GM21576 (cell line): ENCODE measurements around the gene HNRNPC.
"Not testable (repeated sequence)": the region's sequence is repeated elsewhere in the genome, so short reads cannot be mapped to it uniquely, and the experiment has no call there.

ENCODE experiments used
- ATAC-seq: cut with Tn5 transposase; IDR thresholded peaks from one replicate; pipeline ENCODE4 v1.9.1; 2021; ENCODE audit warnings: mild to moderate bottlenecking, moderate library complexity; ENCODE audit not compliant: unreplicated experiment

Gene HNRNPC

DNA sequence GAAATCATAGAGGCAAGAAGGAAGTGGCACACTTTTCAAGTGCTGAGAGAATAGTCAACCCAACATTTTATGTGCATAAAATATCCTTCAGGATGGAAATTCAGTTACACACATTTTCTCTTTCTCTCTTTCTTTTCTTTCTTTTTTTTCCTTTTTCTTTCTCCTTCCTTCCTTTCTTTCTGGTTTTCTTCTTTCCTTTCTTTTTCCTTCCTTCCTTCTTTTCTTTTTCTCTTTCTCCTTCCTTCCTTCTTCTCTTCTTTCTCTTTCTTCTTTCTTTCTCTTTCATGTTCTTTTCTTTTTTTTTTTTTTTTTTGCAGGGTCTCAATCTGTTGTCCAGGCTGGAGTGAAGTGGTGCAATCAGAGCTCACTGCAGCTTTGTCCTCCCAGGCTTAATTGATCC is 74.6 kb downstream of the HNRNPC start:
- no peak for ATAC-seq

- ATAC-seq, result no peak
Measured at GRCh38 chr14:21192875-21193535, 76.2 kb downstream of the HNRNPC start.

DNA sequence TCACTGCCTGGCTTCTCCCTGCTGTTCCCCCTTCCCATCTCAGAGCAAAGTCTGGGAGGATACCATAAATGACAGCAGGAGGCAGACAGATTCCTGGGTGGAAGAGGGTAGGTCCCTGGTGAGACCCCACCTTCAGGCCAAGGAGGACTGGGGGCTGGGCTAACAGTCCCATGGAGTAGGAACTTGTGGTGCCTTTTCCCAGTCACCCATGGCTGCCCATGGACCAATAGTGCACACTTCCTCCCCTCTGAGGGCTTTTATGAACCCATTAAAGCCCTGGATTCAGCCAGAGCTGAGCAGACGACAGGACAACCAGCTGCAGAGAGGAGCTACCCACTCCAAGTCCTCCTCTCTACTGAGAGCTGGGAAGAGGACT is 76.8 kb downstream of the HNRNPC start:
- ATAC-seq, result no peak

- ATAC-seq, result peak; percentile 85
Measured at GRCh38 chr14:21191809-21192446, 77.3 kb downstream of the HNRNPC start.

DNA sequence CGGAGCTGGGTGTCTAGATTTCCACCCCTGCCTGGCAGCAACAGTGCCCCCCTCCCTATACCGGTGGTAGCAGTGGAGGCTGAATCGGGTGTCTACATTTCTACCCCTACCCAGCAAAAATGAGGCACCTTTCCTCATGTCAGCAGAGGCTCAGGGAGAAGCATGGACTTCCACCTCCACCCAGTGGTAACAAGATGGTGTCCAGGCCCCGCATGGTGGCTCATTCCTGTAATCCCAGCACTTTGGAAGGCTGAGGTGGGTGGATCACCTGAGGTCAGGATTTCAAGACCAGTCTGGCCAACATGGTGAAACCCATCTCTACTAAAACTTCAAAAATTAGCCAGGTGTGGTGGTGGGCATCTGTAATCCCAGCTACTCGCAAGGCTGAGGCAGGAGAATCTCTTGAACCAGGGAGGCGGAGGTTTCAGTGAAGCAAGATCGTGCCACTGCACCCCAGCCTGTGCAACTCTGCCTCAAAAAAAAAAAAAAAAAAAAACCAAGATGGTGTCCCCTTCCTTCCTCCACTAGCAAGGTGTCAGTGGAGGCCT is 77.9 kb downstream of the HNRNPC start:
- no peak for ATAC-seq

DNA sequence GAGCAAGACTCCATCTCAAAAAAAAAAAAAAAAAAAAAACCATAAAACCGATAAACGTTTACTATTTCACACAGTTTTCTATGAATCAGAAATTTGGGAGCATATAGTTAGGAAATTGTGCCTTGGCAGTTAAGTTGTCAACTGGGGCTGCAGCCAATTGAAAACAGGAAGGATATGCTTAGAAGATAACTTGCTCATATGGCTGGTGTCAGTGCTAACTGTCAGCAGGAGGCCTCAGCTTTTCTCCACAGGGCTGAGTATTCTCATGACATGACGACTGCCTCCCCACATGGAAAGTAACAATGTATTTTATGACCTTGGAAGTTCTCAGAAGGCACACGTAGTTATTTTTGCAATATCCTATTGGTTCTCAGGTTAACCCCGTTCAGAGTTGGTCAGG is 83.8 kb downstream of the HNRNPC start:
- no peak for ATAC-seq

DNA sequence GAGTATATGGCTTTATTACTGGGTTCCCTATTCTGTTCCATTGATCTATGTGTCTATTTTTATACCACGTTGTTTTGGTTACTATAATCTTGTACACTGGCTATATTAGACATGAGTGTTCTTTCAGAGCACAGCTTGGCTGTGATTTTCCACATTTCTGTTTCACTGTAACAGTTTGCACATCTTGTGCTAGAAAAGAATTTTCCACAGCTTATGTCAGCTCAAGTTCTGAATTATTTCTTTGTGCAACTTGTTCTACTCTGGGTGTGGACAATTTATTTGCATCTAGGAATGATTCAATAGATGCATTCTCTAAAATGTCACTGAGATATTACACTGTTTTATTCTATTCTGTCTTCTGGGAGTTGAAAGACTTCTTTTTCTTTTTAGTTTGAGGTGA is 85.0 kb downstream of the HNRNPC start:
- no peak for ATAC-seq

GRCh38 chr14:21182166-21182565 is 87.1 kb downstream of the HNRNPC start:
- ATAC-seq, result no peak

DNA sequence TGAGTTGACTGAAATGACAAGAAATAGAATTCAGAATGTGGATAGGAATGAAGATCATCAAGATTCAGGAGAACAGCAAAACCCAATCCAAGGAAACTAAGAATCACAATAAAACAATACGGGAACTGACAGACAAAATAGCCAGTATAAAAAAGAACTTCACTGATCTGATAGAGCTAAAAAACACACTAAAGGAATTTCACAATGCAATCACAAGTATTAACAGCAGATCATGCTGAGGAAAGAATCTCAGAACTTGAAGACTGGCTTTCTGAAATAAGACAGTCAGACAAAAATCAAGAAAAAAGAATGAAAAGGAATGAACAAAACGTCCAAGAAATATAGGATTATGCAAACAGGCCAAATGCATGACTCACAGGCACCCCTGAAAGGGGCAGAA is 98.1 kb downstream of the HNRNPC start:
- no peak for ATAC-seq

- ATAC-seq, result no peak
Measured at GRCh38 chr14:21169573-21169972, 99.7 kb downstream of the HNRNPC start.

DNA sequence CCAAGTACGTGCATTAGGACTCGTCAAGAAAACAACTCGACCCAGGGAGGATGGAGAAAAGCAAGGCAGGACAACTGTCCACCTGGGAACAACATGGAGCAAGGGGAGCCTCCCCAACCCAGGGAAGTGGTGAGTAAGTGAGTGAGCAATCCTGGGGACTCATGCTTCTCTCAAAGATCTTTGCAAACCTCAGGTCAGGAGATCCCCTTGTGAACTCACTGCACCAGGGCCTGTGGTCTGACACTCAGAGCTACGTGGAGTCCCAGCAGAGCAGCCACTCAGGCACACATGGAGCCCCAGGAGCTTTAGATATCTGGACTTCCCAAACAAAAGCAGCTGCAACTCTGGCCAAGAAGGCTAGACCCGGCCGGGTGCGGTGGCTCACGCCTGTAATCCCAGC is 101.2 kb downstream of the HNRNPC start:
- no peak for ATAC-seq

GRCh38 chr14:21165670-21166069 is 103.6 kb downstream of the HNRNPC start:
- ATAC-seq, result not testable (repeated sequence)

DNA sequence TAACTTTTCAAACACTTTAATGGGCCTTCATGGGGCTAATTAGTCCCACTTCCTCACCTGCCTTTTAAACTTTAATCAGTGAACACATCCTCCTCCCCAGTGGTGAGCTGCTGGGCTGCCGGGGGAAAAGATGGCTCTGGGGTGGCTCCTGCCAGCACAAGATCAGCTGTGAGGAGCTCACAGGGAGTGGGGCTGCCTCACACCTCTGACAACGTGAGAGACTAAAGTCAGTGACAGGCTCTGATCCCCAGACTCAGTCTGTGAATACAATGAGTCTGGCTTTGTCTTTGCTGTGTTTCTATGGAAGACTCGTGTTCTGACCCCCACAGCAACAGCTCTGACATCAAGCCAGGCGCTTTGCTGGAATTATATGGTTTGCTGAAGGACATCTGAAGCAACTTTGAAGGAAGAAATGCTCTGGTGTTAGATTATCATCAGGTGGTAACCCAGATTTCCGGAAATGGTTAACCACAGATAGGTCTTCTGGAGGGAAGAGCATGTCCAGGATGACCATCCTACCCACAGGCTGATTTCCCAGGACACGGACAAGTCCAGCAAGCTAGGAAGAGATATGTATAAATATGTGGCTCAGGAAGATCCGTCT is 104.1 kb downstream of the HNRNPC start:
- ATAC-seq, result not testable (repeated sequence)

- ATAC-seq, result no peak
Measured at GRCh38 chr14:21163871-21164291, 105.4 kb downstream of the HNRNPC start.

DNA sequence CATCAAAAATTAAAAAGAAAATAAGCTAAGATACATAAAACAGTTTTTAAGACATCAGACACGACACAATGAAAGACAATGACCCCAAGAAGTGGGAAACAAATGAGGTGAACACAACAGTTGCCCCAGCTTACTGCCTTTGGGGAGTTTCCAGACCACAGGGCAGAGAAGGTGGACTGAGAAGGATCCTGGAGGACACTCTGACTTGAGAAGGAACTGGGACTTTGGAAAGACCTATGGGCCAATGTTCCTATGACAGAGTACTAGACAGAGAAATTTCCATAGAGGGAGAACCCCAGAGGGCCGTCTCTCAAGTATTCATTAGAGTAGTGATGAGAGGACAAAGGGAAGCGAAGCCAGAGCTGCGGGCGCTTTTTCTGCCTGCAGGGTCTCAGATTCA is 107.2 kb downstream of the HNRNPC start:
- ATAC-seq, result no peak

- no peak for ATAC-seq
Measured at GRCh38 chr14:21160061-21160610, 109.1 kb downstream of the HNRNPC start.
